HG03064 (cell line): ENCODE measurements around the gene MB.
"Not testable (repeated sequence)": the region's sequence is repeated elsewhere in the genome, so short reads cannot be mapped to it uniquely, and the experiment has no call there.

ENCODE experiments used
- ATAC-seq: cut with Tn5 transposase; IDR thresholded peaks from one replicate; pipeline ENCODE4 v1.9.1; 2021; ENCODE audit warnings: low read depth; ENCODE audit not compliant: unreplicated experiment

Gene MB

DNA sequence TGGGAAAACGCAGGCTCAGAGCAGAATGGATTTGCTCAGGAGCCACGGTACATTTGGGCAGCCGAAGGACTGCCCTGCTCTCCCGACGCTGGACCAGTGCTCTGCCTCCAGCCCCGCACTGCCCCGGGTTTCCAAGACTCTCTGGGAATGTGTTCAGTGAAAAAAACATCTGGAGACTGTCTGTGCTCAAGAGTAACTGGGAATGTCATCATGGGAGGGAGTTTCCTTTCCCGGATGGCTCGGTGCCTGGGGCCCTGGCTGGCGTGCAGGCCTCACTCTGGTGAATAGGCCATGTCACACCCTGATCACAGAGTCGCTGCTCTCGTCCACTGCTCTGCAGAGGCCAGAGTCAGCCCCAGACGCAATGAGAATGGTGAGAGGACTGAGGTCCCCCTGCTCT is 21.3 kb upstream of the MB start:
- no peak for ATAC-seq

DNA sequence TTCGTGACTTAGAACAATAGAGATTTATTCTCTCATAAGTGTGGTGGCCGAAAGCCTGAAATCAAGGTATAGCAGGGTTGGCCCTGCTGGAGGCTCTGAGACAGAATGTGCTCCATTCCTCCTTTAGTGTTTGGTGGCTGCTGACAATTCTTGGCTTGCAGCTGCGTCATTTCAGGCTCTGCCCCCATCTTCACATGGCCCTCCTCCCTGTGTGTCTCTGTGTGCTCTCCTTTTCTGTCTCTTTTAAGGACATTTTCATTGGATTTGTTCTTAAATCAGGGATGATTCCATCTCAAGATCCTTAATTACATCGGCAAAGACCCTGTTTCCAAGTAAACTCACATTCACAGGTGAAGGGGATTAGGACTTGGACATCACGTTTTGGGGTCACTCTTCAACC is 20.9 kb upstream of the MB start:
- ATAC-seq, result no peak

DNA sequence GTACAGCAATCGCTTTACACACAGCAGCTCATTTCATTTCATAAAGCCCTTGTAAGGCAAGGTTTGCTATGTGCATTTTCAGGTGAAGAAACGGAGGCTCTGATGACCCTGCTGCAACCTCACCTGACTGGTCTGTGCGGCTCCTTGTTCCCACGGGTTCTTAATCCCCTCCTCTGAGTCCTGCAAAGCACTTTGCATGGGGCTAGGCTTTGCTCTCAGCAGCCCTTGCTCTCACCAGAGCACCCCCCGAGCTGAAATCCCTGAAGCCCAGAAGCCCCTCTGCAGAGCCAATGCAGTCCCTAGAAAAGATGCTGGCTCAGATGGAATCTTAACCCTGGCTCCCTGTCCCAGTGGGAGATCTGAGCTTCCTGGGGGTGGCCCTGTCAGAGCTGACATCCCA is 20.1 kb upstream of the MB start:
- ATAC-seq, result no peak

DNA sequence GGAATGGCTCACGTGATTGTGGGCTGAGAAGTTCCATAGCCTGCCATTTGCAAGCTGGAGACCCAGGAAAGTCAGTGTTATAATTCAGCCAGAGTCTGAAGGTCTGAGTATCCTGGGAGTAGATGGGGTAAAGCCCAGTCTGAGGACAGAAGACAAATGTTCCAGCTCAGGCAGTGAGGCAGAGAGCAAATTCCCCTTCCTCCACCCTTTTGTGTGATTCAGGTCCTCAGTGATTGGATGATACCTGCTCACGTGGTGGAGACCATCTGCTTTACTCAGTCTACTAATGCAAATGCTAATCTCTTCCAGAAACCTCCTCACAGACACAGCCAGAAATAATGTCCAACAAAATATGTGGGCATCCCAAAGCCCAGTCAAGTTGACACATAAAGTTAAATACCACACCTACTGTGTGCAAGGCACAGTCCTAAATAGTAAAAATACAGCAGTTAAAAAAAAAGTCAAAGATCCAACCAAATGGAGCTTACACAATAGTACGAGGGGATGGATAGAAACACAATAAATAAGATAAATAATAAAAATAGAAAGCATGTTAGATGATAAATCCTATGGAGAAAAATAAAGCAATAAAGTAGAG is 17.9 kb upstream of the MB start:
- ATAC-seq, result no peak

DNA sequence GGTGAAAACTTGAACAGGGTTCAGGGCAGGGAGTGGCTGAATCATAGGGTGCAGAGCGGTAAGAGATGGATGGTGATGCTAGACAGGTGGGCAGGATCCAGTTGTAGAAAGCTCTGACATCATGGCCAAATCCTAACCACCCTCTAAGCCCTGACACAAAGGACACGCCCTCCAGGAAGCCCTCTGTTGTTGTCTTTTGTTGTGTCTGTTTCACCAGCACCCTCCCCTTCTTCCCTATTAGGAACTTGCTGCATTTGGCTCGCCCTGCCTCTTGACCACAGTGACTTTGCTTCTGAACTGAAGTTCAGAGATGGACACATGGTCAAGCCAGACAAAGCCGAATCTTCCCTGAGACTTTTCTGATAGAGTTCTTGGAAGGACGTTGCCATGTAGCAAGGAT is 16.9 kb upstream of the MB start:
- ATAC-seq, result no peak

DNA sequence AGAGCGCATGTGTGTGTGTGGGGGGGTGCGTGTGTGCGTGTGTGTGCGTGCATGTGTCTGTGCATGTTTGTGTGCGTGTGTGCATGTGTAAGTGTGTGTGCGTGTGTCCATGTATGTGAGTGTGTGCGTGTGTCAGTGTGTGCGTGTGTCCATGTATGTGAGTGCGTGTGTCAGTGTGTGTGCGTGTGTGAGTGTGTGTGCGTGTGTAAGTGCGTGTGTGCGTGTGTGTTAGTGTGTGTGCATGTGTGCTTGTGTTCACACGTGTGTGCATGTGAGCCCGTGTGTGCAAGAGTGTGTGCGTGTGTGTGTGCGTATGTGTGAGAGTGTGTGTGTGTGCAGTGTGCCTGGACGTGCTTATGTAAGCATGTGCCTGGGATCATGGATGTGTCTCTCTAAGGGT is 16.4 kb upstream of the MB start:
- no peak for ATAC-seq

DNA sequence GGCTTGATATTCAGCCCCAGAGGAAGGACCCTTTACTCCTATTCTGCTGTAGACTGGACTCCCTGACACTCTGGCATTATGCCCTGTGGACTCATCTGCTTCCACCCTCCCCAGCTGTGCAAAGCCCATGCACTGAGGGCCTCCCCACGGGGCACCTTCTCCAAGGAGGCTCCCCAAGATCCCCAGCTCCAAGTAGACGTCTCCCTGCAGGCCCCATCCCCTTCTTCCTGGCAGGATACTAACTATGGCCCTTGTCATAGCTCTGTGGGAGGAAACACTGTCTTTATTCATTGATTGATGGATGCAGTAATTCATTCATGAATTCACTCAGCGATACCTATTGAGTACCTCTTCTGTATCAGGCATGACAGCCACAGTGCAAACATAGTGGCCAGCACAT is 15.8 kb upstream of the MB start:
- no peak for ATAC-seq

DNA sequence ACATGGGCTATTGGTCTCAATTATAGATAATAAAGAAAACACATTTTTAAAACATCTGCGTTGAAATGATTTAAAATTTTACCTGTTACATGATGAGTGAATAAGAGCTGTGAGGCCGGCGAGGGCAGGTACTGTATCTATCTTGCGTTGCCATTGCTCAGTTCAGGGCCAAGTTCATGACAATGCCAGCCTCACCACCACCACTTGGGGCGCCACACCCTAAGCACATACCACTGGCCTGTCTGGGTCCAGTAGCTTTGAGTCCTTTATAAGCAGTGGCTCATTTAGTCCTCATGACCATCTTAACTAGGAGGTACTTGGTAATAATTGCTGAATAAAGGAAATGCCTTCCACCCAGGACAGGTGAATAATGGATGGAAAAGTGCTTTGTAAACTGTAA is 14.5 kb upstream of the MB start:
- no peak for ATAC-seq

DNA sequence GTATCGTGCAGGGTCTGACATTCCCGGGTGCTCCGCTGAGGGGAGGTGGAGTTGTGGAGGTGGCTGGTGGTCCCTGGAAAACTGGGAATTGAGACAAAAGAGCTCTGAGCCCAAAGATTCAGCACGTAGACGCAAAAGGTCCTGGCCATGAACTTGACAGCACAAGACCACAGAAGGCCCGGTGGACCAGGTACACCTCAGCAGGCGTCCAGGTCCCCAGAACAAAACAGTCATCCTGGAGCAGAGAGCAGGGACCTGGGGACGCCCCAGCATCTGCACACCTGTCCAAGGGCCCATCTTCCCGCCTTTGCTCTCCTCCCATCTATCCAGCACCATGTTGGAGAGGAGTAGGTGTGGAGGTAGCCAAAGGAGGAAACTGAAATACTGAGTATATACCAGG is 13.8 kb upstream of the MB start:
- no peak for ATAC-seq

DNA sequence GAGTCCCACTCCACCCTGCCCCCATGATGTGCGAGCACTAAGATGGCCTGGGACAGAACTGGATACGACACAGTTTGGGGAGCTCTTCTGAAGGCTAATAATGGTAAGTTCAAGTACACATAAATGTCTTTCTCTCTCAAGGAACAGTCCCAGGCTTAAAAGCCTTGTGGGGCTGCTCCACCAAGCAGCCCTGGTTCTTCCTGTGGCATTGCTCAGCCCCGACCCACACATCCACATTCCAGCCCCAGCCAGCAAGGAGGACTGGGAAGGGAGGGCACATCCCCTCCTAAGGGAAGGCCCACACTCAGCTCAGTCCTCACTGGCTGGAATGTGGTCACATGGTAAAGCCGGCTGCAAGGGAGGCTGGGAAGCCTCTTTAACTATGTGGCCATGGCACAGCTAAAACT is 13.3 kb upstream of the MB start:
- ATAC-seq, result no peak

DNA sequence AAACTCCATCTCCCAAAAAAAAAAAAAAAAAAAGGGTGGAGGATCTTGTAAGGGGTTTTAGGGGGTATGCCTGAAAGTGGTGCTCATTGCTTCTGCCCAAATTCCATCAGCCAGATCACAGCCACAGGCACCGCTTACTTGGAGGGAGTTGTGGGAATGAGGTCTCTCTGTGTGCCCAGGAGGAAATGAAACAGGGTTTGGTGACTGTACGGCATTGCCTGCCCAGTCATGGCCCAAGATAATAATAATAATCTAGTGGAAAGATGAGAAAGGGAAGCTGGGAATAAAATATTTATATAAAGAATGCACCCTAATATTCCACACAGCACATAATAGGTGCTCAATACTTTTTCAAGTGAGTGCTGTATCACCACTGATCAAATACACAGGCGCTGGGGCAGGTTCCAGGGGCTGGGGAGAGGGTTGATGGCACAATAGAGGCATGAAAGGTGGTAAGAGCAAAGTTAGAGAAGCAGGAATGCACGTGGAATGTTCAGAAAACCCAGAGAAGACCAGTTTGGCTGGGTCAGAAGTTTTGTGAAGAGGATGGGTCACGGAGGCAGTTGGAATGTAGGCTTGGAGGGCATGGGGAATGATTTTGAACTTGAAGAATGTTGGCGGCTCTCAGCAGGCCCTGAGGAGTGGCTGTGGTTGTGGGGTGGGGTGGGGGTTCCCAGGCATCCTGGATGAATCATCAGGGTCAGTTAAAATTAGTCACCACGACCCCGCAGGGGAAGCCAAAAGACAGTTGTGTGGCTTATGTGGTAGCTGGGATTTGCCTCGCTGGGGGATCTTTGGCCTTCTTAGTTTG is 12.5 kb upstream of the MB start:
- no peak for ATAC-seq

DNA sequence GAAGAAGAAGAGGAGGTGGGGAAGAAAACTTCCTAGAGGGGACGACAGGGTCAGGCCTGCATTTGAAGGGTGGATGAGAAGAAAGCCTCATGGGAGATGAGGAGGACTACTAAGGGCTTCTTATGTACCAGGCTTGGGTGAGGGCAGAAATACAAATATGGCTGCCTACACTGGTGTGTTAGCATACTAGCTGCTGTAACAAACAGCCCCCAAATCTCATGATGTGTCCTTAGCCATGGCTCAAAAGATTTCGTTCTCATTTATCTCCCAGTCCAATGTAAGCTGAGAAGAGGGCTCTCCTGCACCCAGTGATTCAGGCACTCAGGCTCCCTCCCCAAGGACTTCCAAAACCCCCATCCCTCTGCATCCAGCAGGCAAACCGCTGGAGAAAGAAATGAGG is 11.6 kb upstream of the MB start:
- ATAC-seq, result no peak

DNA sequence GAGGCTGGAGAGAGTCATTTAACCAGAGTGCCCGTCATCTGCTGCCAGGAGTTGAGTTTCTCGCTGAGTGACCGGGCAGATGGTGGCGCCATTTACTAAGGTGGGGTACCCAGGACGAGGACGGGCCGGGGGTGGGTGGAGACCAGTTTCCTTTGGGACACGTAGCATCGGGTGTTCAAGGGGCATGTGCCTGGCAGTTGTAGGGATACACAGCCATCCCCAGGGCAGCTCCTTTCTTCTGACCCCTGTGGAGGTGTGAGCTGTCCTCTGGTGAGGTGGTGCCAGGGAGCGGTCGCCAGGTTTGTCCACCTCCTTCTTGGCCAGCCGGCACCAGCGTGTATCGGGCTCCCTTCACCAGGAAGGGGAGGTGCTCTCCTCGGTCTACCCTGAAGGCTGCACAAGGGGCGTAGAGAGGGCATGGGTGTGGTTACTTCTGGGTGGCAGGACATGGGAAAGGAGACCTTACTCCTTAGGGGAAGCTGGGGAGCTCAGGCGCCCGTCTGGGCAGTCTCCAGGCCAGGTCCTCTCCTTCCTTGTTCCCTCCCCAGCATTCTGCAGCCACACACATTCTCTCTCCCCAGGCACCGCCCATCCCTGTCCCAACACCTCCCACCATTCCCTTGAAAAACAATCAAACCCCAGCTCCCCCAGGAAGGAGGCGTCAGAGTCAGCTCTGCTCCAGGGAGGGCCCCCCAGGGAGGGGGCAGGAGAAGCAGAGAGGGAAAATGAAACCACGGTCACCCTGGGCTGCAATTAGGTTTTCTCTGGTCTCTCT is 10.3 kb upstream of the MB start:
- ATAC-seq, result no peak

DNA sequence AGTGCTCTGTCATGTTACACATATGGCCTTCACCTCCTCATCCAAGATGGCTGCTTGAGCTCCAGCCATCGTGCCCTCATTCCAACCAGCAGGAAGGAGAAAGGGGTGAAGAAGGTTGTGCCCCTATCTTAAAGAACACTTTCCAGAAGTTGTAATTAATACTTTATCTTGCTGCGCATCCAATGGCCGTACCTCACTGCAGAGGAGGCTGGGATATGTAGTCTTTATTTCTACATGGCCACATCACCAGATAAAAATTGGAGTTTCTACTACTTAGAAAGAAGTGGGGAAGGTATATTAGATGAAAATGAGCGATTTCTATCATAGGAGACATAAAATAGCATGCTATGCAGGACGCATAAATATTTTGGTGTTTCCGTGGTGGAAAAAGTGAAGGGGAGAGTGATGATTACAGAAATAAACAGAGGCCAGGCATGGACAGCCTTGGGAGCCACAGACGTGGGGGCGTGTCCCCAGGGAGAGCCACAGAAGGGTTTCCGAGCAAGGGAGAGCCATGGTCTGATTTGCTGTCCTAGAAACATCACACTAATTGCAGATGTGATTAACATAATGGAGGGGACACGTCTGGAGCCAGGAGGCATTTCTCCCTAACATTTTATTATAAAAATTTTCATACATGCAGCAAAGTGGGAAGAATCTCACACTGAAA is 8.8 kb upstream of the MB start:
- no peak for ATAC-seq

DNA sequence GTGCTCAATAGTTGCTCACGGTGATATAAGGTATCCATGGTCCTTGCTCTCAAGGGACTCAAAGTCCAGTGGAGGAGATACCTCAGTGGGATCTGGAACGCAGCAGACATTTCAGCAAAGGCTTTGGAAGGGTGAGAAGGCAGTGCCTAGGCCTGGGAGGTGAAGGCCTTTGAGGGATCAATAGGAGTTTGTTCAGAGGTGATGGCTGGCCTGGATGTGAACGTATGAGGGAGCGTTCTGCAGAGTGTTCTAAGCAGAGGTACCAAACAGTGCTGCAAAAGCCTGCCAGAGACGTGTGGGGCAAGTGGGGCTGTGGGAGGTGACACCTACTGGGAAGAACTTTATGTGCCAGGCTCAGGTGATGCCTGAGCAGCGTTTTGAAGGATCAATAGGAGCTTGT is 7.4 kb upstream of the MB start:
- no peak for ATAC-seq

DNA sequence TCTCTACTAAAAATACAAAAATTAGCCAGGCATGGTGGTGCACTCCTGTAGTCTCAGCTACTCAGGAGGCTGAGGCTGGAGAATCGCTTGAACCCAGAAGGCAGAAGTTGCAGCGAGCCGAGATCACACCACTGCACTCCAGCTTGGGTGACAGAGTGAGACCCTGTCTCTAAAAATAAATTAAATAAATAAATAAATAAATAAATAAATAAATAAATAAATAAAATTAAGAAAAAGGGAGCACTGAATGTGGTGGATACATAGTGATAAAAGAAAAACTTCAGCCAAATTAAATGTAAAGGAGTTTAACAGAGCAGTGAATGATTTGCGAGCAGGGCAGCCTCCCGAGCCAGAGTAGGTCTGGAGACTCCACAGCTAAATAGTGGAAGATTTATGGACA is 6.8 kb upstream of the MB start:
- ATAC-seq, result not testable (repeated sequence)

DNA sequence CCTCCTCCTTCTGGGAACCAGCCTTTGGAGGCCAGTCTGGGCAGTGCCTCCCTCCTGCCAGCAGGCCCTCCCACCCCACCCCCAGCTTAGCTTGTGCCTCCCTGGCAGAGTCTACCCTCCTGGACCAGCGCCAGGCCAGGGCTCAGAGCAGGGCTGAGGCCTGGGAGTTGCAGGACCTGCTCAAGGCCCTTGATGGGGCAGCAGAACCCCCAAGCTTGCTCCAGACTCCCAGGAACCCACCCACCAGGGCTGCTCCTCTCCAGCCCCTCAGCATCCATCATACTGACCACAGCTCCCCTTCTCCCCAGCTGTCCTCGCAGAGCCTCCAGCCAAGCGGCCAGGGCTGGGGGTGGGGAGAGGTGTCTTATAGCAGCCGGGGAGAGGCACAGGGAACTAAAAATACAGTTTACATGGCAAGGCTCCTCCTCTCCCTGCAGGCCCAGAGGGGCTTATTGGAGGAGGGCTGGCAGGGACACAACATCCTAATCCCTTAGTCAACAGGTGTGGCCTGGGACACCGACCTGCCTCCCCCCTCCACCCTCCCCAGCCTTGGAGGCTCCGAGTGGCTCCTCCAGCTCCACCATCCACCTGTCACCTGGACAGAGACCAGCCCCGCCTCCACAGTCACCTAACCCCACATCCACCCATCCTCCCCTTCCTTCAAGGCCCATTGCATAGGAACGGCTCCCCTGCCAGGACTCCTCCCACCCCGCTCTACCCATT is 5.2 kb upstream of the MB start:
- ATAC-seq, result no peak

DNA sequence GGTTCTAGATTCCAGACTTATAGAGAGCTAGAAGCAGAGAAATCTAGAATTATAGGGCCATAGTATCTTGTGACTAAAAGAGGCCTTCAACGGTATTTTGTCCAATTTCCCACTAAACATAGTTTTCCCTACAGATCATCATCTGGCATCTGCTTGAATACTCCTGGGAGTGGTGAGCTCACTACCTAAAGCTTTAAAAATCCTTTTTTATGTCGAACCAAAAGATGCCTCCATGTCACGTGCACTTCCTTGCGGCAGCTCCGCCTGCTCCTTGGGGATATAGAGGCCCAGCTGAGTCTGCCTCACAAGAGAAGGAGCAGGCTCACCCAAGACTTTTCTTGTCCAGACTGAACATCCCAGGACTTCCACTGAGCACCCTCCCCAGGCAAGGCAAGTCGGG is 4.3 kb upstream of the MB start:
- no peak for ATAC-seq

DNA sequence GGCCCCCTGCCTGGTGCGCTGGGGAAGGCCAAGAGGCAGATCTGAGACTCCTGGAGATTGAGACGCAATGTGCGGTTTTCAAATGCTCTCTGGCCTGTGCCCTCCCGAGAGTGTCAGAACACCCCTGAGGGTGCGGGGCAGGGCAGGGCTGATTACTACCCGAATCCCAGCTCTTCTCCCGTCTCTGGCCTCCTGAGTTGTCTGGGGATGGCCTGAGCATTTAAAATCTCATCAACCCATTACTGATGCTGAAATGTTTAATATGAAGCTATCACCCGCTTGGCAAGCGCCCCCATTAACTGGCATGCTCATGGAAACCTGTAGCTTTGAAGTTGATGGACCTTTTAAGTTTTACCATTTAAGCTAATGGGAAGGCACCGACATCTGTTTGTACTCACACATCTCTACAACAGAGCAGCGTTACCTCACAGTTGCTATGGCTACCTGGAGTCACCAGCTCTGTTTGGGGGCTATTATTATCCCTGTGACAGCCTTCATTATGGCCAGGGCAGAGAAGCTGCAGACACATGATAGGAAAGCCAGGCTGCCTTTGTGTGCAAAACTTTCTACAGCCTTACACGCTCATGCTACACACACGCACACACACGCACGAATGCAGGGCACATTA is 3.6 kb upstream of the MB start:
- ATAC-seq, result no peak
